H4 (cell line): Measurements from ENCODE around the gene ROS1. TPM values are rescaled to one million over a fixed set of nuclear protein-coding genes. Genes with fewer than 3 reads are reported as not detected.
"Not testable (repeated sequence)": the region's sequence is repeated elsewhere in the genome, so short reads cannot be mapped to it uniquely, and the experiment has no call there.

Source experiments
- DNase-seq: peaks from one replicate; pipeline ENCODE4 v3.0.0-alpha.2; 2015; ENCODE audit warnings: low spot score
- total RNA-seq: library from RNA; depleted of rRNA; stranded (reverse); fragments of >200 nt; shearing (Covaris generic); gene quantifications from 2 replicates; pipeline ENCODE4 v1.2.3, GENCODE V29; 2014

The ROS1 gene
- total RNA-seq, 1 experiment from 2014 or later = 0.70 TPM

- DNase-seq = no peak
Measured at GRCh38 chr6:117384659-117385058, 41.1 kb downstream of the ROS1 start.

- DNase-seq = no peak
Measured at GRCh38 chr6:117381749-117382148, 44.0 kb downstream of the ROS1 start.

DNA sequence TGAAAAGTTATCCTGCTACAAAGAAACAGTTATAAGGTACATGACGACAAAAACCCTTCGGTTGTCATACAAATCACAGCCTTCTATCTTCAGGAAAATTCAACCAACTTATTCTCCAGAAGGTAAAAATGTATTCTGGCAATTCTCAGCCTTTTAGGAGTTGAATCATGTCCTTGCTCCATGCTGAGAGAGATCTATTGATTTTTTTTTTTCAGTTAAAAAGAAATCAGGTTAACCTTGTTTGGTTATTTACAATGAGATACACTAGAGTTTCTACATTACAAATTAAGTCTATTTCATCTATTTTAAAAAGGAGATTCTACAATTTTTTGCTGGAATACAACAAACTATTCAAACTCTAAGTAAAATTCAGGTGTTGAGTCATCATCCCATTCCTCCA lies 45.4 kb downstream of the ROS1 start:
- DNase-seq = no peak

DNA sequence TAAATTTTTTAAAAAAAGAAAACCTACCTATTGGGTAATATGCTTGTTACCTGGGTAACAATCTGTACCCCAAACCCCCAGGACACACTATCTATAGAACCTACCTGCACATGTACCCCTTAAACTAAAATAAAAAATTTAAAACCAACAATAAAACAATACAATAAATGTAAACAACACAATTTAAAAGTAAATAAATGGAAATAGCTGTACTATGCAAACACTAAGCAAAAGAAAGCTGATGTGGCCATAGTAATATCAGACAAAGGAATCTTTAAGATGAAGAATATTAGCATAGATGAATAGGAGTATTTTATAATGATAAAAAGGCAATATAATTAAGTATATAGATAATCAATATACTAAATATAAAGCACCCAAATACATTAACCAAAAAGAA lies 50.3 kb downstream of the ROS1 start:
- DNase-seq = no peak

DNA sequence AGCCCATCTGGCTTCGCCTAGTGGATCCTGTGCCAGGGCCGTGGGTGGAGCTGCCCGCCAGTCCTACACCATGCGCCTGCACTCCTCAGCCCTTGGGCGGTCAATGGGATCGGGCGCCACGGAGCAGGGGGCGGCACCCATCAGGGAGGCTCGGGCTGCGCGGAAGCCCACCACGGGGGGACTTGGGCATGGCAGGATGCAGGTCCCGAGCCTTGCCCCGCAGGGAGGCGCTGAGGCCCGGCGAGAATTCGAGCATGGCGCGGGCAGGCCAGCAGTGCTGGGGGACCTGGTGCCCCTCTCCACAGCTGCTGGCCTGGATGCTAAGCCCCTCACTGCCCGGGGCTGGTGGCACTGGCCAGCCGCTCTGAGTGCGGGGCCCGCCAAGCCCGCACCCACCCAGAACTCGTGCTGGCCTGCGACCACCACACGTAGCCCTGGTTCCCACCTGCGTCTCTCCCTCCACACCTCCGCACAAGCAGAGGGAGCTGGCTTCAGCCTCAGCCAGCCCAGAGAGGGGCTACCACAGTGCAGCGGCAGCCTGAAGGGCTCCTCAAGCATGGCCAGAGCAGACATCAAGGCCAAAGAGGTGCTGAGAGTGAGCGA lies 52.4 kb downstream of the ROS1 start:
- DNase-seq = no peak

DNA sequence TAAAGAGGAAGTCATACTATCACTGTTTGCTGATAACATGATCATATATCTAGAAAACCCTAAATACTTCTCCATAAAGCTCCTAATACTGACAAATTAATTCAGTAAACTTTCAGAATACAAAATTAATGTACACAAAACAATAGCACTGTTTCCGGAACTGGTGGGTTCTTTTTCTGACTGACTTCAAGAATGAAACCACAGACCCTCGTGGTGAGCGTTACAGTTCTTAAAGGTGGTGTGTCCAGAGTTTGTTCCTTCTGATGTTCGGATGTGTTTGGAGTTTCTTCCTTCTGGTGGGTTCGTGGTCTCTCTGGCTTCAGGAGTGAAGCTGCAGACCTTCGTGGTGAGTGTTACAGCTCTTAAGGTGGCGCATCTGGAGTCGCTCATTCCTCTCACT lies 53.5 kb downstream of the ROS1 start:
- not testable (repeated sequence) for DNase-seq

DNA sequence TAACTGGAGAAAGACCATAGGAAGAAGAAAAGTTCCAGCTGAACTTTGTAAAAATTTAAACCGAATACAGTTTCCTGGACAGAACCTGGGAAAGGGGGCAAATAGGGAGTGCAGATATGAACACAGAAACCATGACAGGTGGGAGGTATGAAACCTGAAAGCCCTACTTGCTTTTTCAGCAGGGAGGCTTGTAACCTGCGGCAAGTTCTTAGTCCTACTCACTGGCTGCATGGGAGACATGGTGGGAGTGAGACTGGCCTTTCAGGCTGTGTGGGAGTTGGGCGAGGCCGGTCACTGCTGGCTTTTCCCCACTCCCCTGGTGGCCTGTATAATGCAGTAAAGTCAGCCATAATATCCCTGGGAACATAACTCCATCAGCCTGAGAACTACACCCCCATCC lies 54.2 kb downstream of the ROS1 start:
- no peak for DNase-seq

GRCh38 chr6:117359581-117359980 lies 66.2 kb downstream of the ROS1 start:
- no peak for DNase-seq

DNA sequence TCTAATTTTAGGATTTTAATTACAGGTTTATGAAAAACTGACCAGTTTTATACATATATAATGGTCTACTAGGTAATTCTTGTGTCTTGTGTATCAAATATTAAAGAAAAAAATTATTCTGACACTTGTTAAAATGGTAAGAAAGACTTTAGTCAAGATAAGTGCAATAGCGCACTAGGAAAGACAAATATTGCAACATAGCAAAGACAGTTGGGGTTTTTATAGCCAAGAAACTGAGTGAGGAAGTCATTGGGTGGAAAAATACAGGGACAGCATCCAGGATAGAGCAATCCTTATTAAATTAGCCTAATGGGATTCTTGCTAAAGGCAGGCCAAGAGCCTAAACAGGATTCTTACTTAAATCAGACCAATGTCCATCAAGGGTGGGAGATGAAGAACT lies 71.1 kb downstream of the ROS1 start:
- DNase-seq = no peak

DNA sequence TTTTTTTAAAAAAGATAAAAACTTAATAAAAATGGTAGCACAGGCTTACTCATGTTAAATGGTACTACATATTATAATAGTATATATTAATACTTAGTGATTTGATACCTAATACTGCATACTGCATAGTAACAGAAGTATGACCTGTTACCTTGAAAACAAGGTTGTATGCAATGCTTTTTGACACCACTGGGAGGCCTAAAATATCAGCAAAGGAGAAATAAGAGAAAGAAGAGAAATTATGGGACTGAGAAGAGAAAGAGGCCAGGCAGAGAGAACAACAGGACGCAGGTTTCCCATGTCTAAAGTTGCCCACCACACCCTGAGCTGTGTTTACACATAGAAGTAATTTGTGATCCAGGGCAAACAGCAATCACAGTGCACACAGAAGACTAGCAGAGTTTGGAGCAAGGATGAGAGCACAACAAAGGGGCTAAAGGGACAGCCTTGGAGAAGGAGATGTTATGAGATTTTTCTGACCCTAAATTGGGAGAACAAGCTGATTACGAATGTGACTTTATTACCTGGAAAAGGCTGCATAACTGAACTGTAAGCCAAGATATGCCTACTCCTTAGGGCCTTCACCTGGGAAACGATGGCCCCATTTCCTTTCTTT lies 73.2 kb downstream of the ROS1 start:
- DNase-seq = peak; percentile 18

GRCh38 chr6:117351521-117351920 lies 74.2 kb downstream of the ROS1 start:
- no peak for DNase-seq

GRCh38 chr6:117346142-117346930 lies 79.4 kb downstream of the ROS1 start:
- DNase-seq = peak; percentile 8

- no peak for DNase-seq
Measured at GRCh38 chr6:117345292-117345610, 80.5 kb downstream of the ROS1 start.

DNA sequence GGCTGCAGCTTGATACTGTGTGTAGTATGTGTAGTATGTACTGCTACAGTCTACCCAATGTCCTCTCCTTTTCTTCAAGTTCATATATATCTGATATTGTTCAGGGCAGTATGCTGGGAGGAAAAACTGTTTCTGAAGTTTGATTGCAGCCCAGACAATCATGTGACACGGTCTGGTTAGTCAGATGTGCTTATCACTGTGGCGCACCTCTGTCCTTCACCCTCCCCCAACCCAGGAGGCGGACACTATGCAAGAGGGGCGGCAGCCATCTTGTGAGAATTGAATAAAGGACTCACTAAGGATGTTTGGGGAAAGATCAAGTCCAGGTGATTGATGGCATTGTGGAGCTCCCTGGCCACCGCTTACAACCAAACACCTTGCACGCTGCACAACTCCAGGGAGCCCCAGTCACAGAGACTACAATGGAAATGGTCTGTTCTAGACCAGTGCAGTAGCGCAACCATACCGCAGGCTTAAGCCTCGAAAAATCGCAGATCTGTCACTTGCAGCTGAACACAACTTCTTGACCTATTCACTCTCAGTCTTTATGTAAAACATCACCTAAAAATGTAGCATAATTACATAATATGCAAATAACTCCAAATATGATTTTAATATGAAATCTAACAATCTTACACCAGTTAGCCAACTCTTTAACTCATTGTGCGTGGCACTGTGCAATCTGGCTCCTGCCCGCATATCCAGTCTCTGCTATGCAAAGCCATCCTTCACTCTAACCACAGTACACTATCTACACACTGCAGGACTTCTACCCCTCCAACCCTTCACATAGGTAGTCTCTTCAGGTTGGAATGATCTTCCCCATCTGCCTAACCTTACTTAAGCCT lies 81.1 kb downstream of the ROS1 start:
- no peak for DNase-seq

DNA sequence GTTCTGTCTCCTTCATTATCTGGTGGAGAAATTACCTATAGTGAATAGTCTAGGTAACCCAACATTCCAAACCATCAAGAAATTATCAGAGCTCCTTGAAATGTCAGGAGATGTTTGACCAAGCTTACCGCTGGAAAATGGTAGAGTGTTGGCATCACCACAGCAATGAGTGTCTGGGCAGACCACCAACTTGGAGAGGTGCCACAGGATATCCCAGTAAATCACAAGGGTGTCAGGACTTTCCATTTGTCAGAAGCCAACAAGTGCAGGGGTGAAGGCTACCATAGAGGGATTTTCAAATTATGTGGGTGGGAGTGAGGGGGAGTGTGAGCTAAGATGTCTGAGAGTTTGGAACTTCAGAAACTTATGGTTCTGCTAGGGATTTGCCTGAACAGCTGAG lies 87.2 kb downstream of the ROS1 start:
- no peak for DNase-seq

GRCh38 chr6:117329926-117330325 lies 95.8 kb downstream of the ROS1 start:
- DNase-seq = no peak

DNA sequence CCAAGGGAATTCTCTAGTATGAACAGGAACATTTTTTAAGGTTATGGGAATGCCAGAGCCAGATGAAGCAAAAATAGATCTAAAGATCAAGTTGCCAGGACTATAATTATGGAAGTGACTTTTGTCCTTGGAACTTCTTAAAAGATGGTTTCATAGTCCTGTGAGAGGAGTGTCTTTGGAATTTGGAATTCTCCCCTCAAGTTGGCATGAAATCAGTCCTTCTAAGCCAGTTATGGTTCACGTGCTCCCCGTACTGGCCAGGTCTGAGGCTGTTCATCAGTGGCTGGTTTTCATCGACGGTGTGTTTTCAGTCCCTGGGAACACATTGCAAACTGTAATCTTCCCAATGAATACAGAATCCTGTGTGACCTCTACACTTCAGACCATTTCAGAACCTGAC lies 97.2 kb downstream of the ROS1 start:
- DNase-seq = no peak

DNA sequence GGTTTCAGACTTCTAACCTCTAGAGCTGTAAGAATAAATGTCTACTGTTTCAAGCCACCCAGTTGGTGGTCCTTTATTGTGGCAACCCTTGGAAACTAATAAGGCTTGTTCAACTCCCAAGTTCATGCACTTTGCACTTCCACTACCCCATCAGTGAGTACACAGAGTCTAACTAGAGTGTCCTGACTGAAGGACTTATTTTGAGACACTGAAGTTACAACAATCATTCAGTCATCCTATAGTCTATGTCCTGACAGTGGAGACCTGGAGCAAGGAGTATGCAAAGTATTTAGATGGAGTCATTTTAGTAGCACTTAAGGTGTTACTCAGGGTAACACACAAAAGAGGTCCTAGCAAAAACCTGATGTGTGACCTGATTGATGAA lies 97.7 kb downstream of the ROS1 start:
- DNase-seq = no peak

- no peak for DNase-seq
Measured at GRCh38 chr6:117327149-117328004, 98.4 kb downstream of the ROS1 start.

- no peak for DNase-seq
Measured at GRCh38 chr6:117326396-117326795, 99.3 kb downstream of the ROS1 start.

DNA sequence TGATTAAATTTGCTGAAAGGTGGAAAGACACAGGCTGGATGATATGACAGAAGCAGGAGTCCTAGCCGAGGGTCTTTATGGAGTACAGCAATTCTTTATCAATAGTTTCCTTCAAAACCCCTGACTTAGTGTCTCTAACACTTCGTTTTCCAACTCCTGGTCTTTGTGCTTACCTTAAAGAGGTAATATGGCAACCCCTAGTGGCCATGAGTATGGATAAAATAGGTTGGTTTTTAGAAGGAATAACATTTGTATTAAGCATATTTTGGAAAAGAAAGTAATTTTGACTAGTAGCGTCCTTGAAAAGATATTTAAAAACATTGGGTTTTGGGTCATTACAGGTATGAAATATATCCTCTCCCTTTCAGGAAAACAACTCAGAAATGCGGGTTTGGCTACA lies 108.5 kb downstream of the ROS1 start:
- peak; percentile 18 for DNase-seq

DNA sequence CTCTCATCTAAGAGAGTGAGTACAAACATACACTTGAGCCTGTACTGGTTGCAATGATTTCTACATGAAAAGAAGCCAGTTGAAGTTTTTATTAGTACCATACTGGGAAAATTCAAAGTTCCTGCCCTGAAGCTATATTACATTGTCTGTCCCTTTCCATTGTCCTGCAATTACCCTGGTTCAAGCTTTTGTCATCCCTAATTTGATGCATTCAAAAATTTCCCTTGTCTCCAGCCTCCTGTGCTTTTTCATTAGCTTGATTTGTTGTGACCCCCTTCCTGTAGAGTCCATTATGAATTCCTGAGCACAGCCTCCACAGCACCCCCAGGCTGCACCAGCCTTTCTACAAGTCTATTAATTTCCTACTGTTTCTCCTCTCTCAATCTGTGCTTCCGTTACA lies 114.0 kb downstream of the ROS1 start:
- DNase-seq = no peak
